ENCODE data around the gene PAGE2.

DNA sequence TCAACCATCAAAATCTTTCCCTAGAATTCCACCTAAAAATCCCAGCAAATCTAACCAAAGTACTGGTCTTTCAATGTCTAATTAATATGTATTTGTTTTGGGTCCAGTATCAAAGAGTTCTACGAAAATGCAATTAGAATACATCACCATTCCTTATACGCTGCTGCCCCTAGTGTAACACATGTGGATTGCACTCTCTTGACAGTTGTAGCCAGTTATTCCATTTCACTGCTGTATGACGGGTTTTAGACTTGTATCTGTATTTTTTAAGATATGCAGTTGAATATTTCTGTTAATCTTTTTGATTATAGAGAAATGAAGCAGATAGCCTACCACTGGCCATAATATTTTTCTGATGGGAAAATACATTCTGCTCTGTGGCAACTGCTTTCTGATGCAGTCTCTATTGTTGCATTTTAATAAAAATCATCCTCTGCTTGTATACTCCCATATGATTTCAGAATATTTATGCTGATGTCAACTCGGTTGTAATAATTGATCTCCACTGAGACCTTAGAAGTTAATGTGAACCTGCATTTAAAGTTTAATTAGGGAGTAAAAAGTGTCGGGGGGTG is 31.1 kb upstream of the PAGE2 start:
- TF ChIP-seq, protein P1, sequence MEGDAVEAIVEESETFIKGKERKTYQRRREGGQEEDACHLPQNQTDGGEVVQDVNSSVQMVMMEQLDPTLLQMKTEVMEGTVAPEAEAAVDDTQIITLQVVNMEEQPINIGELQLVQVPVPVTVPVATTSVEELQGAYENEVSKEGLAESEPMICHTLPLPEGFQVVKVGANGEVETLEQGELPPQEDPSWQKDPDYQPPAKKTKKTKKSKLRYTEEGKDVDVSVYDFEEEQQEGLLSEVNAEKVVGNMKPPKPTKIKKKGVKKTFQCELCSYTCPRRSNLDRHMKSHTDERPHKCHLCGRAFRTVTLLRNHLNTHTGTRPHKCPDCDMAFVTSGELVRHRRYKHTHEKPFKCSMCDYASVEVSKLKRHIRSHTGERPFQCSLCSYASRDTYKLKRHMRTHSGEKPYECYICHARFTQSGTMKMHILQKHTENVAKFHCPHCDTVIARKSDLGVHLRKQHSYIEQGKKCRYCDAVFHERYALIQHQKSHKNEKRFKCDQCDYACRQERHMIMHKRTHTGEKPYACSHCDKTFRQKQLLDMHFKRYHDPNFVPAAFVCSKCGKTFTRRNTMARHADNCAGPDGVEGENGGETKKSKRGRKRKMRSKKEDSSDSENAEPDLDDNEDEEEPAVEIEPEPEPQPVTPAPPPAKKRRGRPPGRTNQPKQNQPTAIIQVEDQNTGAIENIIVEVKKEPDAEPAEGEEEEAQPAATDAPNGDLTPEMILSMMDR (conservative IDR thresholded peaks at IDR 0.05; ENCODE audit: low read depth, low read length) = peak; percentile 89
- no peak for TF ChIP-seq EZH2phosphoT487 (IDR thresholded peaks at IDR 0.05; ENCODE audit: borderline replicate concordance, low read length)
- no peak for TF ChIP-seq EZH2 (IDR thresholded peaks at IDR 0.05; ENCODE audit: low read length, unreplicated experiment)
